Left lung (tissue), 10 donors: ENCODE measurements around the gene ZBTB47. TPM values are rescaled to one million over a fixed set of nuclear protein-coding genes. Genes with fewer than 3 reads are reported as not detected.

Experiments
- ATAC-seq: fragments of 200-7000 bp; cut with Tn5 transposase; one replicate; pipeline ENCODE4 v1.9.1; 2020; ENCODE audit warnings: moderate library complexity
- DNase-seq, 4 donors: peaks; one replicate each; pipeline ENCODE4 v3.0.0-alpha.2; 2013 to 2020
- H3K27ac ChIP-seq, 2 donors: fragments of 200-600 bp; sonication (generic) in 1 of 2; one replicate each; pipeline versions ENCODE4 v1.5.0 to v1.8.0; 2020 to 2021
- H3K27me3 ChIP-seq, 2 donors: fragments of 200-600 bp; sonication (generic) in 1 of 2; one replicate each; pipeline versions ENCODE4 v1.5.0 to v1.8.0; 2020 to 2021
- H3K36me3 ChIP-seq, 2 donors: fragments of 200-600 bp; sonication (generic) in 1 of 2; one replicate each; pipeline versions ENCODE4 v1.5.0 to v1.8.0; 2020 to 2021
- H3K4me1 ChIP-seq, 2 donors: fragments of 200-600 bp; one replicate each; pipeline ENCODE4 v1.8.0; 2021
- H3K4me3 ChIP-seq, 2 donors: fragments of 200-600 bp; sonication (generic) in 1 of 2; one replicate each; pipeline versions ENCODE4 v1.5.0 to v1.8.0; 2020 to 2021; ENCODE audit warnings: mild to moderate bottlenecking in 1 of 2
- H3K9me3 ChIP-seq, 2 donors: fragments of 200-600 bp; sonication (generic) in 1 of 2; one replicate each; pipeline versions ENCODE4 v1.5.0 to v1.8.0; 2020 to 2021
- CTCF ChIP-seq, 2 donors: fragments of 200-600 bp; sonication (generic) in 1 of 2; IDR thresholded peaks; one replicate each; pipeline versions ENCODE4 v1.5.0 to v1.8.0; 2021; ENCODE audit warnings: antibody characterized with exemption in 2 of 2
- intact Hi-C, 2 donors: fragments of 100-400 bp; cut with DNase I; formaldehyde crosslinking; loops; one replicate each; pipeline versions ENCODE4 v1.11.2 to v1.14.2; 2022
- polyA plus RNA-seq, 6 donors: library from polyadenylated mRNA; unstranded; fragments of 120-200 nt; gene quantifications; one replicate each; pipeline ENCODE4 v1.2.1, GENCODE V29; 2013; ENCODE audit not compliant: insufficient read length in 6 of 6
- total RNA-seq, 2 donors: library from RNA; stranded (reverse); fragmentation: NEBNext Ultra II Directional; extraction: Animal tissue kit (Norgen Biotek cat#: 25700); gene quantifications; one replicate each; pipeline ENCODE4 v1.2.1, GENCODE V29; 2021
- donor health status: DM: no; HTN: yes; CAD: no.
- donor health status: DM: no; HTN: no; CAD: no.

The ZBTB47 gene
- total and polyA plus RNA-seq, 8 donors, result 10.4 to 34.9 (median 15.1) TPM

- Histone ChIP-seq H3K4me1 (peaks cover 4 to 10% of the 10 kb centered on the region in 2 donors), H3K27ac (no peak overlapping the region), H3K27me3 (peaks cover 11 to 29% of the 10 kb centered on the region in 2 donors), H3K4me3 (no peak overlapping the region), H3K36me3 (no peaks in the 10 kb centered on the region), H3K9me3 (no peaks in the 10 kb centered on the region)
- TF ChIP-seq CTCF (IDR thresholded peaks at IDR 0.05), result no peak
- DNase-seq, result peak in 1 of 4 donors; percentile 19
- intact Hi-C loops, result no loop called here
- no peak for ATAC-seq
These were observed 33.5 kb downstream of the ZBTB47 start for GRCh38 chr3:42686832-42687650.

- Histone ChIP-seq H3K27ac (no peak overlapping the region), H3K9me3 (no peaks in the 10 kb centered on the region), H3K36me3 (no peaks in the 10 kb centered on the region), H3K4me1 (peaks cover 4 to 10% of the 10 kb centered on the region in 2 donors), H3K27me3 (peaks cover 11 to 29% of the 10 kb centered on the region in 2 donors), H3K4me3 (no peak overlapping the region)
- ATAC-seq (no peak), DNase-seq (peak in 1 of 4 donors; percentile 70)
- intact Hi-C loops, result no loop called here
- no peak for TF ChIP-seq CTCF (IDR thresholded peaks at IDR 0.05)
These were observed 34.5 kb downstream of the ZBTB47 start for GRCh38 chr3:42688016-42688415.

GRCh38 chr3:42688487-42689420 lies 35.3 kb downstream of the ZBTB47 start:
- DNase-seq, result peak in 2 of 4 donors; percentile 15 to 51
- ATAC-seq, result no peak
- TF ChIP-seq CTCF (IDR thresholded peaks at IDR 0.05), result no peak
- no peak overlapping the region for H3K4me3 ChIP-seq
- no peaks in the 10 kb centered on the region for H3K36me3 ChIP-seq
- no peaks in the 10 kb centered on the region for H3K9me3 ChIP-seq
- no peak overlapping the region for H3K27ac ChIP-seq
- H3K4me1 ChIP-seq, result peaks cover 4 to 10% of the 10 kb centered on the region in 2 donors
- intact Hi-C loops, result no loop called here
- H3K27me3 ChIP-seq, result peaks cover 11 to 29% of the 10 kb centered on the region in 2 donors

GRCh38 chr3:42689421-42690014 lies 36.0 kb downstream of the ZBTB47 start:
- H3K27ac ChIP-seq, result no peak overlapping the region
- intact Hi-C loops, result no loop called here
- H3K27me3 ChIP-seq, result peaks cover 11 to 29% of the 10 kb centered on the region in 2 donors
- no peak overlapping the region for H3K4me3 ChIP-seq
- DNase-seq, result no peak
- H3K9me3 ChIP-seq, result no peaks in the 10 kb centered on the region
- no peak for TF ChIP-seq CTCF (IDR thresholded peaks at IDR 0.05)
- no peaks in the 10 kb centered on the region for H3K36me3 ChIP-seq
- ATAC-seq, result no peak
- H3K4me1 ChIP-seq, result peaks cover 4 to 7% of the 10 kb centered on the region in 2 donors
